KOPT-K1 (cell line): Measurements from ENCODE around the gene DYNC1I1.
"Not testable (repeated sequence)": the region's sequence is repeated elsewhere in the genome, so short reads cannot be mapped to it uniquely, and the experiment has no call there.

ENCODE experiments used
- H3K27ac ChIP-seq: fragments of 200-600 bp; sonication (generic); 2 replicates; pipeline ENCODE4 v1.5.1; 2016; ENCODE audit warnings: antibody characterized with exemption, mild to moderate bottlenecking, low read depth, low read length; ENCODE audit not compliant: poor library complexity, severe bottlenecking
- H3K36me3 ChIP-seq: fragments of 200-600 bp; sonication (generic); 2 replicates; pipeline ENCODE4 v1.5.1; 2017; ENCODE audit warnings: antibody characterized with exemption, mild to moderate bottlenecking, low read length, moderate library complexity; ENCODE audit not compliant: insufficient read depth
- H3K9me3 ChIP-seq: fragments of 200-600 bp; sonication (generic); 2 replicates; pipeline ENCODE4 v1.5.1; 2017; ENCODE audit warnings: antibody characterized with exemption, low read length, mild to moderate bottlenecking; ENCODE audit not compliant: insufficient read depth, poor library complexity, severe bottlenecking

Gene DYNC1I1

DNA sequence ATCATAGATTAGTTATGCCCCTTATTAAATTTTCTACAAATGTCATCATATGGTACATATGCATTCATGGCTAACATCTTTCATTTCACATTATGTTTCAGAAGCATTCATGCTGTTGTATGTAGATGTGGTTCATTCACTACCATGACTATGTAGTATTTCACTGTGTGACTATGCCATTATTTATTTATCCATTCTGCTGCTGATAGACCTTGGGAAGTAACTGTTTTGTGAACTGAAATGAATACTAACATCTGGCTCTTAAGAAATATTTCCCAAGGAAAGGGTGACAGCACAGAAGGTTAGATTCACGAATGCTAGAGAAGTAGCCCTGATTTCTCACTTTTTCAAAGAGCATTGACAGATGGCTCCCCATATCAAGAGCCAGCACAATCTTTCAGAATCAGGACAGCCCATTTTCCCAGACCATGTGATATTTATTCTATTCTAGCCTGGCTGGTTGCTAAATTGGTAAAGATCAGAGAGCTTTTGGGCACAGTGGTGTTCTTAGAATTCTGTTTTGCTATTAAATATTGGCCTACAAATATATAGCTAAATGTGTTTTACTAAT, 157.4 kb downstream of the DYNC1I1 start:
- Histone ChIP-seq H3K9me3 (no peaks in the 10 kb centered on the region), H3K36me3 (no peaks in the 10 kb centered on the region), H3K27ac (no peak overlapping the region)

DNA sequence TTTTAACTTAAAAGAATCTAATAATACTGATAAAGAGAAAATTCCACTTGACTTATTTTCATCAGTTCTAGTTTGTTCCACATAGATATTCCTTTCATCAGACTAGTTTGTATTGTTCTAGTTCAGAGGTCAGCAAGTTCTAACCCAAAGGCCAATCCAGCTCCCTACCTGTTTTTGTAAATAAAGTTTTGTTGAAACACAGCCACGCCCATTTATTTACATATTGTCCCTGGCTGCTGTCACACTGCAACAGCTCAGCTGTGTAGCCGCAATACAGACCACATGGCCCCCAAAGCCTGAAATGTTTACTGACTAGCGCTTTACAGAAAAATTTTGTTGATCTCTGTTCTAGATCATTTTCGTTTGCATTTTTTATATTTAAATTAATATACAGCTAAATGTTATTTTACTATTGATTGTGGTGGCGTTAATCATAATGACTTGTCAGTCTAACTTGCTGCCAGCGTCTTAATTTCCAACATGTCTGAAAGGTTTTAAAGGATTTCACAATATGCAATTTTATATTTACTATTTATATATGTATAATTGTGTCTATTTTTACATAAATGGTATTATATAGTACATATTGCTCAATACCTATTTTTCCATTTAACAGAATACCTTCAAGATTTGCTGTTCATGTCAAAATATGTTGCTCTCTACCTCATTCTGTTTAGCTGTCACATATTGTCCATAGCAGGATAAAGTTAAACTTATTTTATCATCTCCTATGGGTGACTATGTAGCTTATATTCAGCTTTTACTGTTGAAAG, 159.3 kb downstream of the DYNC1I1 start:
- Histone ChIP-seq H3K27ac (no peak overlapping the region), H3K9me3 (no peaks in the 10 kb centered on the region), H3K36me3 (no peaks in the 10 kb centered on the region)

DNA sequence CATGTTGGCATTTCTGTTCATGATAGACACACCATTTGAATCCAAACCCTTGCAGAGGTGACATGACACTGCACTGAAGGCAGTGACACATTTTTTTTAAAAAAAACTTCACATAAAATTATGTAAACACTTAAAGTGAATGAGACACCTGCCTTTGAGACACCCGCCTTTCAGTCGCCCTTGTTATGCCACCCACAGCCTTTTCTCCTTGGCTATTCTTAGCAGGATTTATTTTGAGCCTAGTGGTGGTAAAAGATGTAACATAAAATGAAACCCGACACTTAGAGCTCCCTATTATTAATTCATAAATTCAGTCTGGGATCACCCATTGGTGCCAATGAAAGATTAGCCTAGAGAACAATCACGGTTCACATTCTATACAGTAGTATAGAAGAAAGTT, 161.3 kb downstream of the DYNC1I1 start:
- no peak overlapping the region for H3K27ac ChIP-seq
- H3K9me3 ChIP-seq = no peaks in the 10 kb centered on the region
- H3K36me3 ChIP-seq = no peaks in the 10 kb centered on the region

DNA sequence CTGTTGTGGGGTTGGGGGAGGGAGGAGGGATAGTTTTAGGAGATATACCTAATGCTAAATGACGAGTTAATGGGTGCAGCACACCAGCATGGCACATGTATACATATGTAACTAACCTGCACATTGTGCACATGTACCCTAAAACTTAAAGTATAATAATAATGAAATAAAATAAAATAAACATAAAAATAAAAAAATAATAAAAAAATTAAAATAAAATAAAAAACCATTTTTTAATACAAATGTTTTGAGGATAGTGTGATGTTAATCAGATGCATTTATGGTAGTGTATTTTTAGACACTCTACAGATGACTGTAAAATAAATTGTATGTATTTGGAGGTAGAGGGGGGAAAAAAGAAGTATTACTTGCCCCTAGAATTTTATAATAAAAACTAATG, 172.5 kb downstream of the DYNC1I1 start:
- not testable (repeated sequence) for H3K36me3 ChIP-seq, H3K9me3 ChIP-seq, H3K27ac ChIP-seq

GRCh38 chr7:95950698-95951097, 178.3 kb downstream of the DYNC1I1 start:
- H3K9me3 ChIP-seq = no peaks in the 10 kb centered on the region
- H3K27ac ChIP-seq = no peak overlapping the region
- H3K36me3 ChIP-seq = no peaks in the 10 kb centered on the region

- Histone ChIP-seq H3K9me3 (no peaks in the 10 kb centered on the region), H3K36me3 (no peaks in the 10 kb centered on the region)
These were observed 179.2 kb downstream of the DYNC1I1 start for GRCh38 chr7:95951531-95951930.

DNA sequence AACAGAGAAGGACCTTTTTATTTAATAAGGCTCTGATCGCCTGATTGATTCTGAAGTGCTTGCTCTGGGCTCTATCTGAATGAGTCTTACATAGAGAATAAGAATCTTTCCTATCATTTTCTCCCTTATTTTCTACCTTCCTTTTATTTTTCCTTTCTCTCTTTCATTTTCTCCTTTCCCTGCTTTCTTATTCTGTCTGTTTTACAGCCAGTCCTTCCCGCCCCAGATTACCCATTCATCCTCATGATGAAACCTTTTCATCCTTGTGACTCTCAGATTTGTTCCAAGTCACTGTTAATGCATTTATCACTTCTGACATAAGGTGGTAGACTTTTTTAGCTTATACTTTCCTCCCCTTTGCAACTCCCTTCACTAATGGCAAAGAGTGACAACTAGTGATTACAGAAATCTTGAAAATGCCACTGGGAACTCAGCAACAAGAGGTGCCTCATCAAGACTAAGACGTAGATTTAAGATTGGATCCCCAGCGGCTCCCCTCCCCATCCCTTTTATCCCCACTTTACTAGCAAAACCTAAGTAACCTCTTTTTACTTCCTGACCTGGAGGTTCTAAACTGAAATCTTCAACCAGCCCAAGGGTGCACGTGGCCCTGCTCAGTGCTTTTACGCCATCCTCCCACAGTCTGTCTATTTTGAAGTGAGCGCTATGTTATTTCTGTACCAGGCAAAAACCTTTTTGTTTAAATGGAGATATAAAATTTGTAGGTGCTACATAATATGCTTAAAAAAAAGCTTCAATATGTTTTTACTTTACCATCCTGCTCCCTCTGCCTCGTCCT, 179.8 kb downstream of the DYNC1I1 start:
- no peaks in the 10 kb centered on the region for H3K36me3 ChIP-seq
- H3K9me3 ChIP-seq = no peaks in the 10 kb centered on the region
- no peak overlapping the region for H3K27ac ChIP-seq

More at GRCh38 chr7:95951531-95951930, 179.2 kb downstream of the DYNC1I1 start:
- no peak overlapping the region for H3K27ac ChIP-seq

DNA sequence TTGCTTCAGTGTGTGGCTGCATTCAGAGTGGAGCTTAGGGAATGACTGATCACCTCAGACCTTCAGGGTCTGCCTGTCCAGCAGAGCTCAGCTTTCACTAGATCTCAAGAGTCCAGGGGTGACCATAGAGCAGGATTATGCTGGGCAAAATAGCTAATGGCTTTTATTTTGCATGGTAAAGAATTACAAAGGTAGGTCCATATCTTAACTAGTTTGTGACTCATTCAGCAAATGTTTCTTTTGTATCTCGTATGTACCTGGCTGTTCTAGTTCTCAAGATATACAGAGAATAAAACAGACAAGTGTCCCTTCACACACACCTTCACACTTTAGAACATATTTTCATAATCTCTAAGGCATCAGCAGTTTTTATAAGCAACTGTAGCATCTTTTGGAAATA, 180.5 kb downstream of the DYNC1I1 start:
- Histone ChIP-seq H3K36me3 (no peaks in the 10 kb centered on the region), H3K27ac (no peak overlapping the region), H3K9me3 (no peaks in the 10 kb centered on the region)

DNA sequence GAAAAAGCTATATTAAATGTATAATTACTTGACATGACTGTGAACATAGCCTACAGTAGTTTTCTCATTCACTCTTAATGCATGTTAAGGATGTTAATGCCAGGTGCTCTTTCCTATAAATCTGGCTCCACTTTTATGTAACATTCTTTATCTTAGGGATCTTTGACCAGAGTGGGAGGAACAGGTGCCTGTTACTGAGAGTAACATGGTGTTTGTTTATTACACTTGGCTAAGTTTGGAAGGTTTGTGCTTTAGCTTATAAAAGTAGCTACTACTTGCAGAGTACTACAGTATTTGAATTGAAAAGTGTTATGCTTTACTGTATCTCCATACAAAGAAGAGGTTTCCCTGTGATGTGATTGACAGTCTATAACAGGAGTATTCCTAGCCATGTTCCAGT, 183.4 kb downstream of the DYNC1I1 start:
- Histone ChIP-seq H3K36me3 (no peaks in the 10 kb centered on the region), H3K27ac (no peak overlapping the region), H3K9me3 (no peaks in the 10 kb centered on the region)

GRCh38 chr7:95957510-95957909, 185.2 kb downstream of the DYNC1I1 start:
- no peaks in the 10 kb centered on the region for H3K9me3 ChIP-seq
- H3K27ac ChIP-seq = no peak overlapping the region
- no peaks in the 10 kb centered on the region for H3K36me3 ChIP-seq

DNA sequence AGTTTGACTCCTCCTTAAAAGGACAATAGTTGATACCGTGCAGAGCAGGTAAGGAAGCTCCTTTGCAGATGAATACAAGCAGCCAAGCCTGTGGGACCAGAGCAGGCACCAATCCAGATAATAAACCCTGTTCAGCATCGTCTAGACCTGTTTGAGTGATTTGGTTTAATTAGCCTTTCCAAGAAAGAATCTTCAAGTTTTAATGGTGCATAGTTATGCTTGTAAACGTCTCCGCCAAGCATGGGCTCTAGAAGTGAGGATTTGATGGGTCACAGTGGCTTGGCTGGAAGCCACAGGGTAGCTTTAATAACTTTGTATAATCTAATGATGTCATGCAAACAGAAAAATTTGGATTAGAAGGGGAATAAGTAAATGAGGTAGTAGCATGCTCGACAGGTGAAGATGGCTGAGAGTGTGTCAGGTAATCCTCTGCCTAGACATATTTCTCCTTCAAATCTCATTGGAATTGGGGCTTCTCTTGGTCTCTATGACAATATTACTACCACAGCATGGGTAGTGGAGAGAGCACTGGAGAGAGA, 188.4 kb downstream of the DYNC1I1 start:
- Histone ChIP-seq H3K9me3 (no peaks in the 10 kb centered on the region), H3K27ac (no peak overlapping the region)

DNA sequence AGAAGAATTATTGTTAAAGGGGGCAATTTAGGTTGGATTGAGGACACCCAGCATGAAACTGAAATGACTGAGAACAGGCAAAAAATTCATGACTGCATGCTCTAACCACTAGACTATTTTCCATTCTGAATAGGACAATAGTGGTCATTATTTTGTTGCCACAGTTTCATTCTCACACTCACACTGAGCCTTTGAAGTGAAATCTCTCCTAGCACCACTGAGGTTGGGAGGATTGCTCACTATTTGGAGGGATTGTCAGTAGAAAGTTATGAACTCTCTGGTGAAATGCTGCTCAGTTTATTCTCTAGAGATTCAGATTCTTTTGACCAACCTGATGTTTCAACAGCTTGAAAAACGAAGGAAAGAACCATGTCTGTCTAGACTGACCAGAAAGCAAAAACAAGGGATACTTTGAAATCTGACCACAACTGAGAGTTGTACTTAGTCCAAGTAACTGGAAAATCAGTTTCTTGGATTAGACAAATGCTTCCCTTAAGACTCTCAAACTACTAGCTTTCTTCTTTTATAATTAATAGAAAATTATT, 191.2 kb downstream of the DYNC1I1 start:
- no peaks in the 10 kb centered on the region for H3K36me3 ChIP-seq
- H3K27ac ChIP-seq = no peak overlapping the region
- H3K9me3 ChIP-seq = no peaks in the 10 kb centered on the region

More for the DNA sequence above, 188.4 kb downstream of the DYNC1I1 start:
- H3K36me3 ChIP-seq = no peaks in the 10 kb centered on the region

- Histone ChIP-seq H3K9me3 (no peaks in the 10 kb centered on the region), H3K27ac (no peak overlapping the region), H3K36me3 (no peaks in the 10 kb centered on the region)
These were observed 199.4 kb downstream of the DYNC1I1 start for GRCh38 chr7:95971716-95972115.

DNA sequence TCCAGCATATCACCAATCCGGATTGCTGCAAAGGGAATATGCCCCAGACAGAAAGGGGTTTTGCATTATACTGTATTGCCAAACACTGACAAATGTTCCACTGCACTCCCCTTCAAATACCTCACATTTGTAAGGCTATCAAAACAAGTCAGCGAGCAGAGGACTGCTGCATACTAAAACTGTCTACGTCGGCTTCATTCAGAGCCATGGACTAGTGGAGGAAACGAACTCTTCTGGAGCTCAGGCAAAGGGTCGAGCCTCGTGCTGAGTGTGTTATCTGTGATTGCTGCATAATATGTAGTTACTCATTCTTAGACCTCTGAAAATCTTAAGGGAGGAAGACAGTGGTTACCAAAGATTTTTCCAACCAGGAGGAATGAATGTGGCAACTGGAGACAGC, 200.2 kb downstream of the DYNC1I1 start:
- Histone ChIP-seq H3K27ac (no peak overlapping the region), H3K36me3 (no peaks in the 10 kb centered on the region), H3K9me3 (no peaks in the 10 kb centered on the region)

- no peak overlapping the region for H3K27ac ChIP-seq
- no peaks in the 10 kb centered on the region for H3K36me3 ChIP-seq
- H3K9me3 ChIP-seq = no peaks in the 10 kb centered on the region
These were observed 201.8 kb downstream of the DYNC1I1 start for GRCh38 chr7:95974108-95974507.
